GM21515 (cell line): ENCODE measurements around the gene KLHDC4.

Source experiments
- ATAC-seq: cut with Tn5 transposase; IDR thresholded peaks from one replicate; pipeline ENCODE4 v1.9.1; 2021; ENCODE audit not compliant: unreplicated experiment

Gene KLHDC4

DNA sequence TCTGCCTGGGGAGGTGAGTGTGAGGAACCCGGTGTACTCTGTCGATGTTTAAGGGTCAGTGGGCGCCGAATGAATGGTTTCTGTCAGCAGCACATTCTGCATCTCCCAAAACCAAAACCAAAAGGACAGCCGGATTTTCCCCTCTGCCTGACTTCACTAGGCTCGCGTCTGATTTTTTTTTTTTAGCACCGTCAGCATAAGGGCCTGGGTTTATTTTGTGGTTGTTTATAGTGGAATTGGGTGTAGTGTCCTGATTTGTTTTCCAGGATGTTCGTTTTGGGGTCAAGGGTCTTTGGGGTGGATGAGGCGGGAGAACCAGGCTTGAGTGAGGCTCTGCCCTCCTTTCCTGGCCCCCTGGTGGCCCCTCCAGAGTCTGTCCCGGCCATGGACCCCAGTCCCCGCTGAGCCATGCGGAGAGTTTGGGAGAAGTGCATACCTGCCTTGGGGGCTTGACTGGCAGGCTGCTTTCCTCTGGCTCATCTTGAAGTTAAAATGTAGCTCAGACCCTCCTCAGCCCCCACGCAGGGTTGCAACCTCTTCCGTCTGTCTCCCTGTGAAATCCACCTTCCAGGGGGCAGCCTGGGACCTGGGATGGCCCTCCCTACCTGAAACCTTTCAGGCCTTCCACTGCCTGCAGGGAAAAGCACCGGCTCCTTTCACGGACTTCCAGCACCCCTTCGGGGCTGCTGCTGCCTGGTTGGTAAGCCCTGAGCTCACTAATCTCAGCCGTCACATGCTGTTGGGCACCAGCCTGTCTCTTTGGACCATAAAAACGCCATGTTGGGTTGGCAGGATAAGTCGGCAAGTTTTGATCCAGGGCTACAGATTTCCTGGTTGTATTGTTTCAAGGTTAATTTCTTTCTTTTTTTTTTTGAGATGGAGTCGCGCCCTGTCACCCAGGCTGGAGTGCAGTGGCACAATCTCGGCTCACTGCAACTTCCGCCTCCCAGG, 103.3 kb downstream of the KLHDC4 start:
- ATAC-seq = no peak

DNA sequence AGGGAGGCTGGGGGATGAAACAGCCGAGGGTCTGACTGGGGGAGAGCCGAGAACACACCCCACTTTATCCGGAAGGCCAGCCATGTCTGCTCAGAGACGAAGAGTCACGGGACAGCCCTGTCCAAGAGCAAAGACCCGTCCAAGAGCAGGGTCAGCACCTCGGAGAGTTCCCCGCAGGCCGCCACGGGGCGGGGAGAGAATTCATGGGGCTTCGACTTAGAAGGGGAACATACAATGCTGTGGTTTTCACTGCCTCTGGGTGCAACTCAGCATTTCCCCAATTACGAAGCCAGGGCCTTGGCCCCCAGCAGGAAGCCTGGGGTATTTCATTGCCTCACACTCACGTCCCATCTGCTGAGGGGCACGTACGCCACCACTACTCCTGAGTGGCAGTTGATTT, 104.2 kb downstream of the KLHDC4 start:
- no peak for ATAC-seq

DNA sequence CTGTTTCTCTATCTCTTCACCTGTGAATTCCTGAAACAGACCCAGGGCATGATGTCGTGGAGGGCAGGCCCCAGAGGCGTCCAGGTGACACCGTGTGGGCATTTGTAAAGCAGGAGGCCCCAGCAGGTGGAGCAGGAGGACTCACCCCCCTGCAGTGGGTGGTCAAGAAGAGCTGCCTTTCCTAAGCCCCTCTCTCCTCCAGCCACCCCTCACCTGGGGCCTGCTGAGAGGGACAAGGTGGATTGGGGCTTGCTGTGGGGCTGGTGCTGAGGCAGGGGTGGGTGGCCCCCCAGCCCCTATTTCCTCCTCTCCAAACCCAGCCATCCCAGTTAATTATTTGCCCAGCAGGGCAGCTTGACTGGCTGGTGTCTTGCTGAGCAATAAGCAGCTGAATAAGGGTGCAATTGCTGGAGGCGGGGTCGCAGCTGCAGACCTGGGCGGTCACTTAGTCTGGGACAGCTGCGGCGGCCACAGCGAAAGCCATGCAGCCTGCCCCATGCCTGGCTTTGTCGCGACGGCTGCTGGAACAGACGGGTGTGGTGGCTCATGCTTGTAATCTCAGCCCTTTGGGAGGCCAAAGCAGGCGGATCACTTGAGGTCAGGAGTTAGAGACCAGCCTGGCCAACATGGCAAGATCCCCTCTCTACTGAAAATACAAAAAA, 107.1 kb downstream of the KLHDC4 start:
- no peak for ATAC-seq
